ENCODE measurements around the gene ACVRL1.

The ACVRL1 gene

DNA sequence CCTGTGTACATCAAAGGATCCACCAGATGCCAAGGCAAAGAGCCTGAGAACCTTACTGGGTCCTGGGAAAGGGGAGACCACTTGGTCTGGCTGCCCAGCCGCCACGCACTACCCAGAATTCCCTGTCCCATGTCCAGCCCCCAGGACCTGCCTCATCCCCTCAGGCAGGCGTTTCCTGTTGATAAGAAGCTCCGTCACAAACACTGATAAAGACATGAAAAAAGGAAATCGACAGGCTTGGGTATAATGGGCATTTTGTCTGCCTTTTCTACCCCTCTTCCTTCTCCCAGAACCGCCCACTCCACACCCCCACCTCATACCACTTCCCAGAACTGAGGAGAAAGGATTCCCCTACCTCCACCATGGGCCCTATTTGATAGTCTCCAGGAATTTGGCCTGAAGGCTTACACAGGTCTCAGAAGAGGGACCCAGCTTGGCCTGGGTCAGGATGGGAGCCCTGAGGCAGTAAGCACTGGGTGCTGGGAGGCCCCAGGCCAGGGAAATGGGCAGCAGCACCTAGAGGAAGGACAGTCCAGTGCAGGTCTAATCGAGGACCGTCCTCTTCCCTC lies 18.8 kb downstream of the ACVRL1 start:
- Mint-ChIP-seq H3K36me3 (no peaks in the 10 kb centered on the region), H3K9me3 (ENCODE audit: low read depth) (no peaks in the 10 kb centered on the region), H3K4me1 (ENCODE audit: low read depth) (peaks cover 6% of the 10 kb centered on the region), H3K4me3 (no peak overlapping the region), H3K27me3 (no peaks in the 10 kb centered on the region), H3K27ac (no peak overlapping the region)

DNA sequence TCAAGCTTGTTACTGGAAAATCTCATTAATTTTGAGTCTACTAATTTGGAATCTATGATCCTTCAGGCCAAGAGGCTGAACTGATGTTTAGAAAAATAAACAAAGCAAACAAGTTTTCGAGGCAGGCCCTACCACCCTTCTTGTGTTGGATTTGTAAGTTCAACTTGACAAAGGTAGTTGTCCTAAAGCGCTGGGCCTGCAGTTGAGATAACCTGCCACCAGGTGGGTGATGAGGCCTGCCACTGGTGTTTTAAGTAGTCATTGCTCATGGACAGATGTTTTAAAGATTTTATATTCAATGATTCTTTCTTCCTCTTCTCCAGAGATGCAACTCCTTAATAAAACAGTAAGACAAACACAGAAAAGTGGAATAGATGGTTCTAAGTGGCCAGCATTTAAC lies 19.4 kb downstream of the ACVRL1 start:
- no peaks in the 10 kb centered on the region for H3K9me3 Mint-ChIP-seq (ENCODE audit: low read depth)
- H3K27me3 Mint-ChIP-seq = no peaks in the 10 kb centered on the region
- H3K27ac Mint-ChIP-seq = no peak overlapping the region
- H3K36me3 Mint-ChIP-seq = no peaks in the 10 kb centered on the region
- H3K4me3 Mint-ChIP-seq = no peak overlapping the region
- peaks cover 6% of the 10 kb centered on the region for H3K4me1 Mint-ChIP-seq (ENCODE audit: low read depth)

DNA sequence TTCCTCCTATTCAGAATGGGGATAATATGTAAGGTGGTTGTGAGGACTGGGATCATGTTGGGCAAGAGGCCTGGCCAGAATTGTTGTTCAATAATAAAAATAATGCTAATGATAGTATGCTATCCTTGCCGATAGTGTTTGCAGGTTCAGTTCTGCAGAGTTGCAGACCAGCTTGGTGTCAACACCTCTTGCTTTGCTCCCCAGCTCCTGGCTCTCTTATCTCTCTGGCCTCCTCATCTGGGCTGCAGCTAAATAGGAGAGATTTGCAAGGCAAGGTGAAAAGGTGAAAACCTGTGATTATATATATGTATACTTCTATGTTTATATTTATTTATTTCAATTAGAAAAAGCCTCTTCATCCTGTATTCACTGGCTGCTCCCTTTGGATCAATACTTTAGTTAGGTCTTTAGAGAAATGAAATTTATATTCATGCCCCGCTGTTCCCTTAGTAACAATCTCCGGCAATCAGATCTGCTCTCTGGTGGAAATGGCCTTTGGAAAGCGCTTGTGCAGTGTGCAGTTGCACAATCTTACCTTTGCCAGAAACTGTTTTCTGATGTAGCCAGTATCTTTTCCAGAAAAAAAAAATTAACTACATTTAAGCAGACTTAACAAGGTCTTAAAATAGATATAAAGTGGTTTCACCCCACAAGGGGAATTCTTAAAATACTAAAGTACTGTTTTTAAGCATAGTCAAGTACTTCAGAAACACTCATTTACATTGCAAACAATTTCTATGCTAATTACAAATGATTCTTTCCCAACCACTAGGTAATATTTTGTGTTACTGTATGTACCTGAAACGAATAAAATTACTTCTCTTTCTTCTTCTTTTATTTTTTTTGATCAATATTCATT lies 25.1 kb downstream of the ACVRL1 start:
- H3K36me3 Mint-ChIP-seq = no peaks in the 10 kb centered on the region
- no peaks in the 10 kb centered on the region for H3K4me1 Mint-ChIP-seq (ENCODE audit: low read depth)
- no peaks in the 10 kb centered on the region for H3K27me3 Mint-ChIP-seq
- no peaks in the 10 kb centered on the region for H3K9me3 Mint-ChIP-seq (ENCODE audit: low read depth)
- H3K27ac Mint-ChIP-seq = no peak overlapping the region
- no peak overlapping the region for H3K4me3 Mint-ChIP-seq

DNA sequence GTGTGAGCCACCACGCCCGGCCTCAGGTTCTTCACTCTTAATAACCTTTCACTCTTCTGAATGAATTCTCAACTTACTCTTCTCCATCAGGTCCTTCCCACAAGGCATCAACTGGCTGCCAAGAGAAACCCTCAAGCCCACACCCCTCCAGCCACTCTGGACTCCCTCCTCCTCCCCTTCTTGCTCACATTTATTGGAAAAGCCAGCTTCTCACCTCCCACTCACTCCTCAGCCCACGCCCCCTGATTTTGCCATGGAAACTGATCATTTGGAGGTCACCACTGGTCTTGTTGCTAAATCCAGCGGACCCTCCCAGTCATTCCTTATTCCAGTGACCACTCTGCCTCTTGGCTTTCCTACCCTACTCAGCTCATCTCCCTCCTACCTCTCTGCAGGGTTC lies 26.8 kb downstream of the ACVRL1 start:
- H3K27me3 Mint-ChIP-seq = no peaks in the 10 kb centered on the region
- H3K27ac Mint-ChIP-seq = no peak overlapping the region
- no peak overlapping the region for H3K4me3 Mint-ChIP-seq
- H3K9me3 Mint-ChIP-seq (ENCODE audit: low read depth) = no peaks in the 10 kb centered on the region
- H3K36me3 Mint-ChIP-seq = no peaks in the 10 kb centered on the region
- no peaks in the 10 kb centered on the region for H3K4me1 Mint-ChIP-seq (ENCODE audit: low read depth)

DNA sequence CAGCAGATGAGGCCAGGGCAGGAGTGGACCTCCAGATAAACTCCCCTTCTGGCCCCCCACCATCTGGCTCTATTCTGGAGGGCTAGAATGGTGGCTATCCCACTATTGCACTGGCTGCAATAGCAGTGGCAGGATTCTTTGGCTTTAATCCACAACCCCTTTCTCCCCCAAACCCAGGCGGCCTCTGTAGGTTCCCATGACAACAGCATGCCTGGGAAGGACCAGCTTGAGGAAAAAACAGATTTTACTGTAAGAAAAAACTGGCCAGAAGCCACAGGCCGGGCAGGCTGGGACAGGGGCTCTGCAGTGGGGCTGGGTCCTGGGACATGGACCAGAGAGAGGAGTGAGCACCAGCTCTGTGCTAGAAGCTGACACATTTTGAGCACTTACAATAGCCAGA lies 30.6 kb downstream of the ACVRL1 start:
- no peaks in the 10 kb centered on the region for H3K9me3 Mint-ChIP-seq (ENCODE audit: low read depth)
- H3K36me3 Mint-ChIP-seq = no peaks in the 10 kb centered on the region
- H3K4me3 Mint-ChIP-seq = no peak overlapping the region
- H3K27me3 Mint-ChIP-seq = peaks cover 1% of the 10 kb centered on the region
- no peaks in the 10 kb centered on the region for H3K4me1 Mint-ChIP-seq (ENCODE audit: low read depth)
- no peak overlapping the region for H3K27ac Mint-ChIP-seq

DNA sequence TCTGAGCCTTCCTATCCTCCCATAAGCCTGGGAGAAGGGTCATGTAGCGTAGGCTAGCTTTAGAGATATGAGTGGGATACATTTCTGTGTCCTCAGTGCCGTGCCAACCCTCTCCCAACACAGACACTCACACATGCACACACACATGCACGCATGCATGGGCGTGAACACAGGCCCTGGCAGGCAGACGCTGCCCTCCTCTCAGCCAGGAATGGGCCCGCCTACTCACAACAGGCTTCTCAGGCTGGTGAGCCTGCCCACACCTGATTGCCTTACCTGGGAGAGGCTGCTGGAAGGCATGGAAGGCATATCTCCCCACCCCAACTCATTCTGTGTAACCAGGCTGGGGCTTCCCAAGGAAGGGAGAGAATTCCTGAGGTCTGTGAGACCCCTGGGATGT lies 31.4 kb downstream of the ACVRL1 start:
- H3K9me3 Mint-ChIP-seq (ENCODE audit: low read depth) = no peaks in the 10 kb centered on the region
- no peaks in the 10 kb centered on the region for H3K4me1 Mint-ChIP-seq (ENCODE audit: low read depth)
- peaks cover 3% of the 10 kb centered on the region for H3K27me3 Mint-ChIP-seq
- H3K36me3 Mint-ChIP-seq = no peaks in the 10 kb centered on the region
- no peak overlapping the region for H3K4me3 Mint-ChIP-seq
- H3K27ac Mint-ChIP-seq = no peak overlapping the region

DNA sequence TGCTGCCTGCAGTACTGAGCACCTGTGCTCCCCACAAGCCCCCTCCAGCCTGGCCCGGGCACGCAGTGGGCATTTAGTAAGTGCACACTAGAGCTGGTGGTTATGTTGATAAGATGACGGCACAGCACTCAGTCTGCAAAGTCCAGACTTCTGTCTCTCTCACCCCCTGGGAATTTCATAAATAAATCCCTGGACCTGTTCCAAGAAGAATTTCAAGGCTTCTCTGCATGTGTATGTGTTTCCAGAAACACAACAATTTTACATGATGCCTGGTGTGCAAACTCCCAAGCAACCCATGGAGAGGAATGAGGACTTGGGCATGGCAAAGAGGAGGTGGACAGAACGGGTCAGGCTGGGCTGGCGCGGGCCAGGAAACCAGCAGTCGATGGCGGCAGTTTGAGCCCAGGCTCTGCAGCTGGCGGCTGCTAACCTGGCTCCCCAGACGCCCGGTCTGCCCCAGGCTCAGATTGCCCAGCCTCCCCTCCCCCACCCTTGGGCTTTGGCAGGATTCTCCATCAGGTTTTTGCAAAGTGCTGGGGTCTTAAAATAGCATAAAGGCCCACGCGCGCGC lies 33.8 kb downstream of the ACVRL1 start:
- Mint-ChIP-seq H3K27me3 (peaks cover 3% of the 10 kb centered on the region), H3K4me1 (ENCODE audit: low read depth) (no peaks in the 10 kb centered on the region), H3K36me3 (peaks cover 7% of the 10 kb centered on the region), H3K27ac (no peak overlapping the region), H3K9me3 (ENCODE audit: low read depth) (peaks cover 5% of the 10 kb centered on the region), H3K4me3 (no peak overlapping the region)

DNA sequence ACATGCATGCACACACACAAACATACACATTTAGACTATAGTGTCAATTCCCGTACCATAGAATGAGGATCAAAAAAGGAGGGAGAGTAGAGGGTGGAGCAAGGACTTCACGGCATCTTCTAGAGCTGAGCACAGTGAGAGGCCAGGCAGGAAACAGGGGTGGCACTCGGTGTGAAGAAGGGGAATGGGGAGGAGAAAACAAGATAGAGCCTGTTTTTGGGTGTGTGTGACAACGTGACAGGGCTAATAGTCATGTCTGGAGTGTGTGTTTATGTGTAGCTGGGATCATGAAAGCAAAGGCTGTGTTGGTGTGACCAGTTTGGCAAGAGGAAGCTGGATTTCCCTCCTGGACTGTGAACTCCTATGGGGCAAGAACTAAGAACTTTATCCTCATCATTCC lies 34.3 kb downstream of the ACVRL1 start:
- no peak overlapping the region for H3K27ac Mint-ChIP-seq
- no peaks in the 10 kb centered on the region for H3K4me1 Mint-ChIP-seq (ENCODE audit: low read depth)
- H3K4me3 Mint-ChIP-seq = no peak overlapping the region
- peaks cover 7% of the 10 kb centered on the region for H3K36me3 Mint-ChIP-seq
- H3K9me3 Mint-ChIP-seq (ENCODE audit: low read depth) = peaks cover 5% of the 10 kb centered on the region
- H3K27me3 Mint-ChIP-seq = peaks cover 3% of the 10 kb centered on the region

DNA sequence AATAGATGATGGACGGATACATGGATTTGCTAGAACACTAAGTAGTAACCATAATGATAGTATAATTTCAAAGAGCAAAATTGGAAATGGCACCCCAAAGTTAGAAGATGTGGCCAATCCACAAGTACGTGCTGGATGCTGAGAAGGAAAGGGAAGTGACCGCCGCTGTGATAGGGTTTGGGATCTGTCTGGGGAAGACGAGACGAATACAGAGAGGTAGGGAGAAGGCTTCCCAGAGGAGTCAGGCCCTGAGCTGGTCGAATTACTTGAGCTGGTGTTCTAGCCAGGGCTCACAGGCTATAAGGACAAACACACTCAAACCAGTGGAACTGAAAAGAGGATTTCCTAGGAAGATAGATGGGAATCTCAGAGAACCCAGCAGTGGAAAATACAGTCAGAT lies 34.8 kb downstream of the ACVRL1 start:
- Mint-ChIP-seq H3K27ac (no peak overlapping the region), H3K27me3 (peaks cover 3% of the 10 kb centered on the region), H3K4me3 (no peak overlapping the region), H3K9me3 (ENCODE audit: low read depth) (peaks cover 5% of the 10 kb centered on the region), H3K4me1 (ENCODE audit: low read depth) (no peaks in the 10 kb centered on the region), H3K36me3 (peaks cover 7% of the 10 kb centered on the region)

DNA sequence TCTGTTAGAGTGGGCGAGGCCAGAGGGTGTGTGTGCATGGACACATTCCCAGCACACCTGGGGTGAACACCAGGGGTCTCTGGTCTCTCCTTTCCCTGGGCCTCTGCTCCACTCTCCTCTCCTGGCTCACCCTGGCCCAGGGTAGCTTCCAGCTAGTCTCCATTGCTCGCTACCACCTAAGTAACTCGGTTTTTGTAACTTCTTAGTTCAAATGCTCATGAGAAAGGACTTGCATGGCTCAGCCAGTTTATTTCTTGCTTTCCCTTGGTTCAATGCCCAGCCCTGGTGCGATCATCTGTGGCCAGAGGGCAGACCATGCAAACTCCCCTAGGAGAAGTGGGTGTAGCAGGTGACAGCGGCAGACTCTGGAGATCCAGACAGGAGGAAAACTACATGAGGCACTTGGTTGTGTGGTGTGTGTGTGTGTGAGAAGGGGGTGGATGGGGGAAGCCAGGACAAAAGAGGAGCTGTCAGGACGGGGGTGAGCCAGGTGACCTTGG lies 35.2 kb downstream of the ACVRL1 start:
- Mint-ChIP-seq H3K36me3 (peaks cover 7% of the 10 kb centered on the region), H3K4me1 (ENCODE audit: low read depth) (no peaks in the 10 kb centered on the region), H3K27me3 (peaks cover 3% of the 10 kb centered on the region), H3K9me3 (ENCODE audit: low read depth) (peaks cover 5% of the 10 kb centered on the region), H3K27ac (no peak overlapping the region), H3K4me3 (no peak overlapping the region)

DNA sequence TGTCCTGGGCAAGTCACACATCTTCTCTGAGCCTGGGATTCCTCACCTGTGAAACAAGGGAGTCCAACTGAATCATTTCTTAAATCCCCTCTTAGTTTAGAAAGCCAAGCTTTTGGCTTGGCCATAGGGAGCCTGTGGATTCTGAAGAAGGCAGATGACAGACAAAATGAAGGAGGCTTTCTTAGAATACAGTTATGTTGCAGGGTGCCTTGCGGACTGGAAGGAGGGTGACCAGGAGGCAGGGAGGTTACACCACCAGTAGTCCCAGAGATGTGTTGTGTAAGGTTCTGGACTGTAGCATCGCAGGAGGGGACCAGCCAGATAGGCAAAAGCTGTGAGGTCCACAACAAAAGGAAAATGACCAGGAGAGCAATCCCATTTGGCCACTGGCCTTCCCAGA lies 36.0 kb downstream of the ACVRL1 start:
- H3K27me3 Mint-ChIP-seq = peaks cover 3% of the 10 kb centered on the region
- H3K4me3 Mint-ChIP-seq = no peak overlapping the region
- no peak overlapping the region for H3K27ac Mint-ChIP-seq
- H3K4me1 Mint-ChIP-seq (ENCODE audit: low read depth) = no peaks in the 10 kb centered on the region
- H3K9me3 Mint-ChIP-seq (ENCODE audit: low read depth) = peaks cover 5% of the 10 kb centered on the region
- peaks cover 7% of the 10 kb centered on the region for H3K36me3 Mint-ChIP-seq

DNA sequence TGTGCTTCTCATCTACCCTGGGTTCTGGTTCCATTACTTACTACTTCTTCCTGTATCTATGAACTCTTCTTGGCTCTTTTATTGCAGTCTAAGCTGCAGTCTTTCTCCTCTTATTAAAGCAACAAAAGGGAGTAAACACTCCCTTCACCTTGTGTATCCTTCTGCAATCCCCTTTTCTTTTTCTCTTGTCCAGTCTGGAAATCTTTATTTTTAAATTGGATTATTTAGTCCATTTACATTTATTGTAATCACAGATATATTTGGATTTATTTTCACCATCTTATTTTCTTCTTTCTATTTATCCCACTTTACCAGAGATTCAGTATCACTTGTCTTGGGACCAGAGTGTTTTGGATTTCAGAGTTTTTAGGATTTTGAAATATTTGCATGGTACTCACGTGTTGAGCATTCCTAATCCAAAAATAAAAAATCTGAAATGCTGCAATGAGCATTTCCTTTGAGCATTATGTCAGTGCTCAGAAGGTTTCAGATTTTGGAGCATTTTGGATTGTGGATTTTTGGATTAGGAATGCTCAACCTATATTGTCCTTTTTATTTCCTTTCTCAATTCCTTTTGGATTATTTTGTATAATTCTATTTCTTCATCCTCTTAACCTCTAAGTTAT lies 37.4 kb downstream of the ACVRL1 start:
- Mint-ChIP-seq H3K9me3 (ENCODE audit: low read depth) (peaks cover 5% of the 10 kb centered on the region), H3K27ac (no peak overlapping the region), H3K4me1 (ENCODE audit: low read depth) (no peaks in the 10 kb centered on the region), H3K4me3 (no peak overlapping the region), H3K36me3 (peaks cover 7% of the 10 kb centered on the region), H3K27me3 (peaks cover 3% of the 10 kb centered on the region)

DNA sequence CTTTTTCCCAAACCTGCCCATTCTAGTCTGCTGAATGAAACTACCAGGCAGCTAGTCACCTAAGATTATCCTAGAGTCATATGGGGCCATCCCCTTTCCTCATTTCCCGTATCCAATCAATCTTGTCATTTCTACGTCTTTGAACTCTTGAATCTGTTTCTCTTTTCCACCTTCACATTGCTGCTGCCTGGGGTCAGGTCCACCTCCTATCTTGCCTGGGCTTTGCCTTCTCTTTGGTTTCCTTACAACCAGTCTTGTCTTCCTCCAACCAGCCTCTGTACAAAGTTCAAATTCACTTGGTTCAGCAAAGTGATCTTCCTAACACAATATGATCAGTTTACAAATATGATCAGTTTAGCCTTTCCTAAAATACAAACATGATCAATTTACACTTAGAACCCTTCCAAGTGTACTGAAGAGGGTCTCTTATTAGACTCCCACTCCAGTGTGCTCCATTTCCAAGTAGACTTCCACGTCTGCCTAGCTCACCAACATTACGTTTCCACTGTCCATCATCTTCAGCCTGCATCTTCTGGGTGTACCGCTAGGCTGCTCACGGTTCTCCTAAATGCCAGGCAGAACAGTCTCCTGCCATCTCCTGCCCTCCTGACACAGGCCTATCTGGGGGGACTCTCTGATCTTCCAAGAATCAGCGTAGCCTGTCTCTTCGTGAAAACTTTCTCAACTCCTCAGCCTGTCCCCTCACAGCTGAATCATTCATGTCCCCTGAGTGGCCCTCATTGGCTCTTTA lies 40.1 kb downstream of the ACVRL1 start:
- Mint-ChIP-seq H3K27me3 (peaks cover 1% of the 10 kb centered on the region), H3K27ac (no peak overlapping the region)

DNA sequence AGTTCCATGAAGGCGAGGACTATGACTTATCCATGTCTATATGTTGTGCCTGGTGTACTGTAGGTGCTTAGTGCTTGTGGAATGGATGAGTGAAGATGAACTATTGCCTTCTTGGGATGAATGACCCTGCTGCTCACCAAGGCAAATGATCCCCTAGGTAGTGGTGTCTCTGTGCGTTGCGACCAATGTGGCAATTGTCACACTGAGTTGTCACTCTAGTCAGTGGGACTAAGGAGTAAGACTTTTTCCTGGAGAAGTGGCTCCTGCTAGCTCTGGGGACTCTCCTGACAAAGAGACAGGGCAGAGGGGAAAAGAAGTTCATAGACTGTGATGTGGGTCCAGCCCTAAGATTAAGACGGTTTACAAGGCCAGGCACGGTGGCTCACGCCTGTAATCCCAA lies 40.8 kb downstream of the ACVRL1 start:
- Mint-ChIP-seq H3K9me3 (ENCODE audit: low read depth) (peaks cover 5% of the 10 kb centered on the region), H3K4me1 (ENCODE audit: low read depth) (peaks cover 14% of the 10 kb centered on the region), H3K4me3 (no peak overlapping the region), H3K36me3 (peaks cover 7% of the 10 kb centered on the region), H3K27ac (no peak overlapping the region), H3K27me3 (peaks cover 1% of the 10 kb centered on the region)

More for the DNA sequence above, 40.1 kb downstream of the ACVRL1 start:
- Mint-ChIP-seq H3K4me1 (ENCODE audit: low read depth) (peaks cover 8% of the 10 kb centered on the region), H3K36me3 (peaks cover 7% of the 10 kb centered on the region), H3K9me3 (ENCODE audit: low read depth) (peaks cover 5% of the 10 kb centered on the region), H3K4me3 (no peak overlapping the region)

Measured in activated naive CD8-positive, alpha-beta T cell (primary cell).